ENCODE results near the gene NEDD8.

Gene NEDD8

GRCh38 chr14:24194873-24195185 is 37.3 kb downstream of the NEDD8 start:
- Histone ChIP-seq H3K4me2 (peak overlapping the region; percentile 57), H4K20me1 (ENCODE audit: insufficient read depth) (no peaks in the 10 kb centered on the region), H3K27me3 (ENCODE audit: insufficient read depth, low read depth) (no peaks in the 10 kb centered on the region), H3K9ac (peak overlapping the region; percentile 99), H3K36me3 (ENCODE audit: insufficient read depth) (no peaks in the 10 kb centered on the region), H2AFZ (ENCODE audit: low read depth) (peak overlapping the region; percentile 81; the same call in 1 of the 2 replicates), H3K79me2 (ENCODE audit: insufficient read depth, low read depth) (no peaks in the 10 kb centered on the region; the same call in 1 of the 2 replicates), H3K27ac (peak overlapping the region; percentile 94), H3K4me1 (ENCODE audit: low read depth, poor library complexity, severe bottlenecking) (peaks cover 10% of the 10 kb centered on the region), H3K4me3 (IDR thresholded peaks at IDR 0.05; ENCODE audit: insufficient read depth, low read depth, low read length) (no peak overlapping the region)
- no peak for TF ChIP-seq CTCF (conservative IDR thresholded peaks at IDR 0.05; ENCODE audit: low read depth, low read length)

GRCh38 chr14:24194186-24194872 is 37.8 kb downstream of the NEDD8 start:
- Histone ChIP-seq H4K20me1 (ENCODE audit: insufficient read depth) (no peaks in the 10 kb centered on the region), H3K36me3 (ENCODE audit: insufficient read depth) (no peaks in the 10 kb centered on the region), H3K27me3 (ENCODE audit: insufficient read depth, low read depth) (no peaks in the 10 kb centered on the region), H3K4me2 (peak overlapping the region; percentile 57), H3K9ac (no peak overlapping the region), H3K4me1 (ENCODE audit: low read depth, poor library complexity, severe bottlenecking) (peaks cover 10% of the 10 kb centered on the region), H3K79me2 (ENCODE audit: insufficient read depth, low read depth) (no peaks in the 10 kb centered on the region; the same call in 1 of the 2 replicates), H3K27ac (peak overlapping the region; percentile 94; the same call in 1 of the 2 replicates), H2AFZ (ENCODE audit: low read depth) (peak overlapping the region; percentile 81; the same call in 1 of the 2 replicates), H3K4me3 (IDR thresholded peaks at IDR 0.05; ENCODE audit: insufficient read depth, low read depth, low read length) (no peak overlapping the region)
- no peak for TF ChIP-seq CTCF (conservative IDR thresholded peaks at IDR 0.05; ENCODE audit: low read depth, low read length)

- peaks cover 15% of the 10 kb centered on the region for H3K4me1 ChIP-seq (ENCODE audit: low read depth, poor library complexity, severe bottlenecking)
- H3K36me3 ChIP-seq (ENCODE audit: insufficient read depth): no peaks in the 10 kb centered on the region
- H3K27me3 ChIP-seq (ENCODE audit: insufficient read depth, low read depth): no peaks in the 10 kb centered on the region
- H3K9ac ChIP-seq: no peak overlapping the region
- H4K20me1 ChIP-seq (ENCODE audit: insufficient read depth): no peaks in the 10 kb centered on the region
- no peak for TF ChIP-seq CTCF (conservative IDR thresholded peaks at IDR 0.05; ENCODE audit: low read depth, low read length)
- no peak overlapping the region for H3K4me2 ChIP-seq
- H3K79me2 ChIP-seq (ENCODE audit: insufficient read depth, low read depth): no peaks in the 10 kb centered on the region; the same call in 1 of the 2 replicates
- no peak overlapping the region for H3K27ac ChIP-seq
- no peak overlapping the region for H3K4me3 ChIP-seq (IDR thresholded peaks at IDR 0.05; ENCODE audit: insufficient read depth, low read depth, low read length)
- no peak overlapping the region for H2AFZ ChIP-seq (ENCODE audit: low read depth)
These were observed 39.2 kb downstream of the NEDD8 start for GRCh38 chr14:24192933-24193332.

GRCh38 chr14:24190416-24190815 is 41.8 kb downstream of the NEDD8 start:
- H3K79me2 ChIP-seq (ENCODE audit: insufficient read depth, low read depth): peaks cover 7% of the 10 kb centered on the region; the same call in 1 of the 2 replicates

More at GRCh38 chr14:24190416-24190815, 41.8 kb downstream of the NEDD8 start:
- TF ChIP-seq CTCF (conservative IDR thresholded peaks at IDR 0.05; ENCODE audit: low read depth, low read length): no peak
- Histone ChIP-seq H3K36me3 (ENCODE audit: insufficient read depth) (no peaks in the 10 kb centered on the region), H3K4me3 (IDR thresholded peaks at IDR 0.05; ENCODE audit: insufficient read depth, low read depth, low read length) (no peak overlapping the region), H3K4me2 (no peak overlapping the region), H3K27me3 (ENCODE audit: insufficient read depth, low read depth) (no peaks in the 10 kb centered on the region), H4K20me1 (ENCODE audit: insufficient read depth) (no peaks in the 10 kb centered on the region), H3K9ac (no peak overlapping the region), H3K4me1 (ENCODE audit: low read depth, poor library complexity, severe bottlenecking) (peaks cover 23% of the 10 kb centered on the region), H3K27ac (no peak overlapping the region), H2AFZ (ENCODE audit: low read depth) (no peak overlapping the region)
